Smooth muscle cell (in vitro differentiated cells): ENCODE results near the gene TMCC3. TPM values are rescaled to one million over a fixed set of nuclear protein-coding genes. Genes with fewer than 3 reads are reported as not detected.
"Not testable (repeated sequence)": the region's sequence is repeated elsewhere in the genome, so short reads cannot be mapped to it uniquely, and the experiment has no call there.

ENCODE experiments used
- DNase-seq: peaks from one replicate; lab custom pipeline; 2025; ENCODE audit not compliant: unreplicated experiment; lab: John Stamatoyannopoulos, UW
- H2AFZ ChIP-seq: fragments of 200-600 bp; sonication (generic); 2 replicates; pipeline ENCODE4 v1.6.0; 2016; ENCODE audit warnings: antibody characterized with exemption, low read depth, mild to moderate bottlenecking
- H3F3A ChIP-seq: fragments of 200-600 bp; sonication (generic); 2 replicates; pipeline ENCODE4 v1.6.0; 2017; ENCODE audit warnings: antibody characterized with exemption, low read depth
- H3K27ac ChIP-seq: fragments of 200-600 bp; sonication (generic); 2 replicates; pipeline ENCODE4 v1.5.1; 2016; ENCODE audit warnings: low read depth, mild to moderate bottlenecking
- H3K27me3 ChIP-seq: fragments of 200-600 bp; sonication (generic); 2 replicates; pipeline ENCODE4 v1.6.1; 2016; ENCODE audit warnings: low read depth, mild to moderate bottlenecking
- H3K36me3 ChIP-seq: fragments of 200-600 bp; sonication (generic); 2 replicates; pipeline ENCODE4 v1.5.1; 2016; ENCODE audit warnings: low read depth
- H3K4me1 ChIP-seq: fragments of 200-600 bp; sonication (generic); 2 replicates; pipeline ENCODE4 v1.5.1; 2016; ENCODE audit warnings: low read depth
- H3K4me2 ChIP-seq: fragments of 200-600 bp; sonication (generic); 2 replicates; pipeline ENCODE4 v1.6.0; 2016; ENCODE audit warnings: mild to moderate bottlenecking
- H3K4me3 ChIP-seq: fragments of 200-600 bp; sonication (generic); 2 replicates; pipeline ENCODE4 v1.5.1; 2016; ENCODE audit warnings: mild to moderate bottlenecking
- H3K79me2 ChIP-seq: fragments of 200-600 bp; sonication (generic); 2 replicates; pipeline ENCODE4 v1.6.0; 2016; ENCODE audit warnings: low read depth, mild to moderate bottlenecking
- H3K9ac ChIP-seq: fragments of 200-600 bp; sonication (generic); 2 replicates; pipeline ENCODE4 v1.6.0; 2016; ENCODE audit warnings: low read depth
- H3K9me3 ChIP-seq: fragments of 200-600 bp; sonication (generic); replicated peaks from 2 replicates; pipeline ENCODE4 v1.5.1; 2016; ENCODE audit warnings: low read depth
- H4K20me1 ChIP-seq: fragments of 200-600 bp; sonication (generic); 2 replicates; pipeline ENCODE4 v1.6.0; 2016; ENCODE audit warnings: low read depth
- WGBS: methylation state at CpG from one replicate; pipeline ENCODE4 v1.1.7; 2016; ENCODE audit warnings: low lambda C conversion rate; 5-methylcytosine and 5-hydroxymethylcytosine counted together
- polyA plus RNA-seq: library from polyadenylated mRNA; unstranded; fragments of >200 nt; fragmentation: Nextera tagmentation; extraction: Ambion mirVana; gene quantifications from 2 replicates; pipeline ENCODE4 v1.2.1, GENCODE V29; 2016
- total RNA-seq: library from RNA; depleted of rRNA; stranded (reverse); fragments of >200 nt; gene quantifications from 2 replicates; pipeline ENCODE4 v1.2.3, GENCODE V29; 2014
- TF ChIP-seq, protein P1 (sequence below): fragments of 200-600 bp; sonication (generic); IDR thresholded peaks from 2 replicates; pipeline ENCODE4 v1.5.1; 2017; ENCODE audit warnings: borderline replicate concordance, mild to moderate bottlenecking, antibody characterized with exemption; ENCODE audit not compliant: insufficient read depth, poor library complexity, severe bottlenecking

Gene TMCC3
- total and polyA plus RNA-seq, 2 experiments from 2014 or later, result 7.0 to 11.2 TPM

- H3K36me3 ChIP-seq, result no peaks in the 10 kb centered on the region
- H4K20me1 ChIP-seq, result peaks cover 12% of the 10 kb centered on the region
- H3K4me3 ChIP-seq, result no peak overlapping the region
- no peak overlapping the region for H3K4me2 ChIP-seq
- no peak overlapping the region for H3K9ac ChIP-seq
- no peaks in the 10 kb centered on the region for H3F3A ChIP-seq
- H3K9me3 ChIP-seq, result no peaks in the 10 kb centered on the region
- no peak overlapping the region for H3K27ac ChIP-seq
- TF ChIP-seq, protein P1, sequence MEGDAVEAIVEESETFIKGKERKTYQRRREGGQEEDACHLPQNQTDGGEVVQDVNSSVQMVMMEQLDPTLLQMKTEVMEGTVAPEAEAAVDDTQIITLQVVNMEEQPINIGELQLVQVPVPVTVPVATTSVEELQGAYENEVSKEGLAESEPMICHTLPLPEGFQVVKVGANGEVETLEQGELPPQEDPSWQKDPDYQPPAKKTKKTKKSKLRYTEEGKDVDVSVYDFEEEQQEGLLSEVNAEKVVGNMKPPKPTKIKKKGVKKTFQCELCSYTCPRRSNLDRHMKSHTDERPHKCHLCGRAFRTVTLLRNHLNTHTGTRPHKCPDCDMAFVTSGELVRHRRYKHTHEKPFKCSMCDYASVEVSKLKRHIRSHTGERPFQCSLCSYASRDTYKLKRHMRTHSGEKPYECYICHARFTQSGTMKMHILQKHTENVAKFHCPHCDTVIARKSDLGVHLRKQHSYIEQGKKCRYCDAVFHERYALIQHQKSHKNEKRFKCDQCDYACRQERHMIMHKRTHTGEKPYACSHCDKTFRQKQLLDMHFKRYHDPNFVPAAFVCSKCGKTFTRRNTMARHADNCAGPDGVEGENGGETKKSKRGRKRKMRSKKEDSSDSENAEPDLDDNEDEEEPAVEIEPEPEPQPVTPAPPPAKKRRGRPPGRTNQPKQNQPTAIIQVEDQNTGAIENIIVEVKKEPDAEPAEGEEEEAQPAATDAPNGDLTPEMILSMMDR, result peak; percentile 38
- no peaks in the 10 kb centered on the region for H3K27me3 ChIP-seq
- H3K79me2 ChIP-seq, result no peaks in the 10 kb centered on the region
- DNase-seq, result no peak
- WGBS, result 68% methylated on average over 7 of the region's 7 CpGs
- no peak overlapping the region for H2AFZ ChIP-seq
- no peaks in the 10 kb centered on the region for H3K4me1 ChIP-seq
These were observed 46.7 kb downstream of the TMCC3 start for GRCh38 chr12:94603434-94604365.

DNA sequence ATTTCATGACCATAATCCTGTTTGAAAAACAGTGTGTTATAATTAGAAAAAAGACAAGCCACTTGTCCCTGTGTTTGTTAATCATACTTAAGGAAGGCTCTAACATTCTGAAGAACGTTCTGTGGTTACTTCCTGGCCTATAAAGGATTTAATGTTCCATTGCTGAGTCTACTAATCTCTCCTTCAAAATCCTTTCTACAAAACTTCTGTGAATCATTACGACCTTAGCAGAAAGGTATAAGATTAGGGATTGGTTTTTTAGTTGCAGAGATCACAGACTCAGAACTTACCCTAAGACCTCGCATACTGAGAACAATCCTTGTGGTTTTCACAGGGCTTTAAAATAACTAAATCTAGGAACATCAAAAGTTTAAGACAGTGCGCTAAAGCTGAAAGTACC is 48.3 kb downstream of the TMCC3 start:
- no peak overlapping the region for H3K4me2 ChIP-seq
- no peaks in the 10 kb centered on the region for H3K4me1 ChIP-seq
- no peaks in the 10 kb centered on the region for H3F3A ChIP-seq
- TF ChIP-seq, protein P1, result no peak
- H3K36me3 ChIP-seq, result no peaks in the 10 kb centered on the region
- 23% methylated on average over 4 of the region's 4 CpGs for WGBS
- H3K4me3 ChIP-seq, result no peak overlapping the region
- no peaks in the 10 kb centered on the region for H3K27me3 ChIP-seq
- no peak overlapping the region for H3K9ac ChIP-seq
- H3K79me2 ChIP-seq, result no peaks in the 10 kb centered on the region
- no peak for DNase-seq
- H3K27ac ChIP-seq, result peak overlapping the region; percentile 26
- no peaks in the 10 kb centered on the region for H3K9me3 ChIP-seq
- H2AFZ ChIP-seq, result no peak overlapping the region
- peaks cover 12% of the 10 kb centered on the region for H4K20me1 ChIP-seq

GRCh38 chr12:94601307-94601706 is 49.0 kb downstream of the TMCC3 start:
- H2AFZ ChIP-seq, H3K27ac ChIP-seq, H3K9me3 ChIP-seq, DNase-seq, H3K4me3 ChIP-seq, H3K27me3 ChIP-seq, H3K36me3 ChIP-seq, H3K9ac ChIP-seq, H3K79me2 ChIP-seq, H3K4me1 ChIP-seq, H3K4me2 ChIP-seq, H3F3A ChIP-seq: not testable (repeated sequence)
- WGBS, result 85% methylated on average over 5 of the region's 5 CpGs
- peaks cover 12% of the 10 kb centered on the region for H4K20me1 ChIP-seq

DNA sequence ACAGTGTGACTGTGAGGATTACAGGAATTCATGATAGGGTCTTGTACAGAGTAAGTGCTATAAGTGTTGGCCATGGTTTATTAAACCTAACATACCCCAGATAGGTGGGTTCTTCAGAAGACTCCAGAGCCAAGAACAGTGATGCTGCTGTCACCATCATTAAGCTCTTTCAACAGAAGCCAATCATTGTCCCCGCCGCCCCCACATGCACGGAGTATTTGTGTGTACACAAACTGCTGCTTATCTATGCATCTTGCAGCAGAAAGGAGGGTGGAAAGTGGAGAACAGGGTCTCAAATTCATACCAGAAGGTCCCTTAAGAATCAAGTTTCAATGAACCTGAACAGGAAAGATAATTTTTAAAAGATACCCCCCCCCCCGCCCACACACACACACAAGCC is 51.2 kb downstream of the TMCC3 start:
- Histone ChIP-seq H3F3A (no peaks in the 10 kb centered on the region), H4K20me1 (peaks cover 19% of the 10 kb centered on the region), H3K27me3 (no peaks in the 10 kb centered on the region), H3K4me1 (peaks cover 4% of the 10 kb centered on the region), H3K27ac (no peak overlapping the region), H3K79me2 (no peaks in the 10 kb centered on the region), H3K4me2 (no peak overlapping the region), H3K9me3 (no peaks in the 10 kb centered on the region), H2AFZ (no peak overlapping the region), H3K36me3 (no peaks in the 10 kb centered on the region), H3K4me3 (no peak overlapping the region), H3K9ac (no peak overlapping the region)
- no peak for DNase-seq
- WGBS, result 87% methylated on average over 4 of the region's 4 CpGs
- TF ChIP-seq, protein P1, result no peak
